ENCODE data around the gene LRP4.

- no peak for TF ChIP-seq POLR2A (IDR thresholded peaks at IDR 0.05; ENCODE audit: low read depth, low read length)
- TF ChIP-seq POLR2AphosphoS5 (IDR thresholded peaks at IDR 0.05; ENCODE audit: low read depth, low read length) = no peak
- TF ChIP-seq SPI1 (IDR thresholded peaks at IDR 0.05; ENCODE audit: low read depth, low read length) = no peak
- no peak for TF ChIP-seq POU2F2 (IDR thresholded peaks at IDR 0.05; ENCODE audit: low read depth, low read length)
- TF ChIP-seq TAF1 (IDR thresholded peaks at IDR 0.05; ENCODE audit: low read depth, low read length) = no peak
- TF ChIP-seq PAX5 (IDR thresholded peaks at IDR 0.05; ENCODE audit: insufficient read depth, low read length, severe bottlenecking) = no peak
Measured at GRCh38 chr11:46947399-46948077, 29.2 kb upstream of the LRP4 start.
